Astrocyte (in vitro differentiated cells and primary cell): ENCODE data around the gene FUT2.

Experiments used
- CTCF ChIP-seq: IDR thresholded peaks from 2 replicates; pipeline ENCODE4 v1.5.1; 2011; ENCODE audit warnings: low read depth, mild to moderate bottlenecking, inconsistent platforms, low read length, moderate library complexity; ENCODE audit not compliant: insufficient read depth
- EZH2 ChIP-seq: IDR thresholded peaks from 2 replicates; pipeline ENCODE4 v1.6.1; 2012; ENCODE audit warnings: mild to moderate bottlenecking, low read length, inconsistent platforms; ENCODE audit not compliant: insufficient read depth

- TF ChIP-seq CTCF (no peak), EZH2 (no peak)
Observed at GRCh38 chr19:48669903-48670668, 25.7 kb upstream of the FUT2 start.
